ENCODE results near the gene KANSL2.

DNA sequence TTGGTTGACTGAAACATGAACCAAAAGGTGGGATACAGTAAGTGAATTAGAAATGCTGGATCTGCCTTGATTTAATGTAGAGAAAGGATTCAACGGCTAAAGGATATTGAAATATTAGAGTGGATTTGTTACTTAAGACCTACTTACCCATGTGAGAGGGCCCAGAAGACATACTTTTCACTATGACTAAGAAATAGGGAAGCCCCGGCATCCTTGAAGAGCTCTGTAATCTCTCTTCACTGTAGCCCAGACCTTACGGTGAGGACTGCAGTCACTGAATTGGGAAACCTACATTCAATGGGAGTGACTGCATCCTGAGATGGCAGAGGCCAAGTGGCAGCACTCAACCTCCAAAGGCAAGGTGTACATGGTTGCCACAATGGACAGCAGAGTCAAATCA, 52.5 kb downstream of the KANSL2 start:
- TF ChIP-seq TCF12 (IDR thresholded peaks at IDR 0.05; ENCODE audit: low read depth) (no peak), ZBTB7A (IDR thresholded peaks at IDR 0.05; ENCODE audit: low read depth) (no peak), CREB1 (IDR thresholded peaks at IDR 0.05; ENCODE audit: low read depth) (no peak), FOXM1 (IDR thresholded peaks at IDR 0.05; ENCODE audit: borderline replicate concordance, low read depth) (no peak)
- TF ChIP-seq, protein P1, sequence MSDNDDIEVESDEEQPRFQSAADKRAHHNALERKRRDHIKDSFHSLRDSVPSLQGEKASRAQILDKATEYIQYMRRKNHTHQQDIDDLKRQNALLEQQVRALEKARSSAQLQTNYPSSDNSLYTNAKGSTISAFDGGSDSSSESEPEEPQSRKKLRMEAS (IDR thresholded peaks at IDR 0.05), result no peak
- TF ChIP-seq, protein P2, sequence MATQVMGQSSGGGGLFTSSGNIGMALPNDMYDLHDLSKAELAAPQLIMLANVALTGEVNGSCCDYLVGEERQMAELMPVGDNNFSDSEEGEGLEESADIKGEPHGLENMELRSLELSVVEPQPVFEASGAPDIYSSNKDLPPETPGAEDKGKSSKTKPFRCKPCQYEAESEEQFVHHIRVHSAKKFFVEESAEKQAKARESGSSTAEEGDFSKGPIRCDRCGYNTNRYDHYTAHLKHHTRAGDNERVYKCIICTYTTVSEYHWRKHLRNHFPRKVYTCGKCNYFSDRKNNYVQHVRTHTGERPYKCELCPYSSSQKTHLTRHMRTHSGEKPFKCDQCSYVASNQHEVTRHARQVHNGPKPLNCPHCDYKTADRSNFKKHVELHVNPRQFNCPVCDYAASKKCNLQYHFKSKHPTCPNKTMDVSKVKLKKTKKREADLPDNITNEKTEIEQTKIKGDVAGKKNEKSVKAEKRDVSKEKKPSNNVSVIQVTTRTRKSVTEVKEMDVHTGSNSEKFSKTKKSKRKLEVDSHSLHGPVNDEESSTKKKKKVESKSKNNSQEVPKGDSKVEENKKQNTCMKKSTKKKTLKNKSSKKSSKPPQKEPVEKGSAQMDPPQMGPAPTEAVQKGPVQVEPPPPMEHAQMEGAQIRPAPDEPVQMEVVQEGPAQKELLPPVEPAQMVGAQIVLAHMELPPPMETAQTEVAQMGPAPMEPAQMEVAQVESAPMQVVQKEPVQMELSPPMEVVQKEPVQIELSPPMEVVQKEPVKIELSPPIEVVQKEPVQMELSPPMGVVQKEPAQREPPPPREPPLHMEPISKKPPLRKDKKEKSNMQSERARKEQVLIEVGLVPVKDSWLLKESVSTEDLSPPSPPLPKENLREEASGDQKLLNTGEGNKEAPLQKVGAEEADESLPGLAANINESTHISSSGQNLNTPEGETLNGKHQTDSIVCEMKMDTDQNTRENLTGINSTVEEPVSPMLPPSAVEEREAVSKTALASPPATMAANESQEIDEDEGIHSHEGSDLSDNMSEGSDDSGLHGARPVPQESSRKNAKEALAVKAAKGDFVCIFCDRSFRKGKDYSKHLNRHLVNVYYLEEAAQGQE (IDR thresholded peaks at IDR 0.05; ENCODE audit: low read depth), result no peak
